Measurements from ENCODE around the gene RPH3AL.

DNA sequence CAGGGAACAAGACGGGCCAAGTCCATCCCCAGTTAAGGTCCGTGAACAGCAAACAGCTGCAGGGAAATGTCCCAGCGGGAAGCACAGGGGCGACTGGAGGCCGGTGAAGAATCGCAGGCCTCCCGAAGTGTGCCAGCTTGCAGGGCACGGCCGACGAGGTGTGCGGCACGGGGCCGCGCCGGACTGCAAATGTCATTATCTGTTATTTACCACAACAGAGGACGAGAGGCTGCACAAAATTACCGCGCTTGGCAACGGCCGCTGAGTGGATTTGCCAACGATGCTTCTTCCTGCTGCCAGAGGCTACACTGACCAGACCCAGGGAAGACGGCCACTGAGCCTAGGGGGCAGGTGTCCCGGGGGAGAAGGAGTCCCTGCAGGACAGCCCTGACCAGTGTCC lies 53.1 kb downstream of the RPH3AL start:
- TF ChIP-seq, protein P1, sequence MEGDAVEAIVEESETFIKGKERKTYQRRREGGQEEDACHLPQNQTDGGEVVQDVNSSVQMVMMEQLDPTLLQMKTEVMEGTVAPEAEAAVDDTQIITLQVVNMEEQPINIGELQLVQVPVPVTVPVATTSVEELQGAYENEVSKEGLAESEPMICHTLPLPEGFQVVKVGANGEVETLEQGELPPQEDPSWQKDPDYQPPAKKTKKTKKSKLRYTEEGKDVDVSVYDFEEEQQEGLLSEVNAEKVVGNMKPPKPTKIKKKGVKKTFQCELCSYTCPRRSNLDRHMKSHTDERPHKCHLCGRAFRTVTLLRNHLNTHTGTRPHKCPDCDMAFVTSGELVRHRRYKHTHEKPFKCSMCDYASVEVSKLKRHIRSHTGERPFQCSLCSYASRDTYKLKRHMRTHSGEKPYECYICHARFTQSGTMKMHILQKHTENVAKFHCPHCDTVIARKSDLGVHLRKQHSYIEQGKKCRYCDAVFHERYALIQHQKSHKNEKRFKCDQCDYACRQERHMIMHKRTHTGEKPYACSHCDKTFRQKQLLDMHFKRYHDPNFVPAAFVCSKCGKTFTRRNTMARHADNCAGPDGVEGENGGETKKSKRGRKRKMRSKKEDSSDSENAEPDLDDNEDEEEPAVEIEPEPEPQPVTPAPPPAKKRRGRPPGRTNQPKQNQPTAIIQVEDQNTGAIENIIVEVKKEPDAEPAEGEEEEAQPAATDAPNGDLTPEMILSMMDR (IDR thresholded peaks at IDR 0.05), result no peak
- no peak for TF ChIP-seq POLR2A (IDR thresholded peaks at IDR 0.05)

Data from testis (tissue), 2 donors.